NCI-H2029 (cell line): ENCODE measurements around the gene DPY19L1.
"Not testable (repeated sequence)": the region's sequence is repeated elsewhere in the genome, so short reads cannot be mapped to it uniquely, and the experiment has no call there.

ENCODE experiments used
- DNase-seq: peaks from one replicate; lab custom pipeline; 2025; lab: John Stamatoyannopoulos, UW

Gene DPY19L1

DNA sequence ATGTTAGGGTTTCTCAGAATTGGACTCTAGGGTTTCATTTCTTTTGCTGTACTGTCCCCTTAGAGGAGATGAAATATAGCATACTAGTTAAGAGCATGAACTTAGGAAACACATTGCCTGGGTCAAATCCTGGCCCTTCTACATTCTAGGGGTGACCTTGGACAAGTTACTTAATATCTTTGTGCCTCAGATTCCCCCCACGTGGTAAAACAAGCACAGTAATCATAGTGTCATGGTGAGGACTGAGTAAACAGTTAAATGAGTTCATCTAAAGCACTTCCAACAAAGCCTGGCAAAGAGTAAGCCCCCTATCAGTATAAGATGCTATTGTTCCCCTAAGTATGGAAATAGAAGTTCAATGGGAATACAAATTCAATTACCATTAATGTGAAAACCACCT is 5.1 kb downstream of the DPY19L1 start:
- DNase-seq, result no peak

DNA sequence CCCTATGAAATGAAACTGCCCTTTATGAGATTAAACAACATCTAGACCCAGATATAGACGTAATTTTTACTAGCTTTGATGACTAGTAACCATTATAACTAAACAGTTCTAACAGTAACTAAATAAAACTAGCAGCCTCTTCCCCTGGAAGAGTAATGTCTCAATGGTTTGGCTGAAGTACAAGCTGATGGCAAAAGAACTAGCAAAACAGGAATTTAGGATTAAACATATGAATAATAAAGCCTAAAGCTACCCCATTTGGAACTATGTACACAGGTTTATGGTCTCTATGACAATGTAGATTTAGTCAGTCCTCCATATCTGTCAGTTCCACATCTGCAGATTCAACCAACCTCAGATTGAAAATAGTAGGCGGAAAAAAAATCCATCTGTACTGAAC is 6.4 kb downstream of the DPY19L1 start:
- DNase-seq, result no peak

DNA sequence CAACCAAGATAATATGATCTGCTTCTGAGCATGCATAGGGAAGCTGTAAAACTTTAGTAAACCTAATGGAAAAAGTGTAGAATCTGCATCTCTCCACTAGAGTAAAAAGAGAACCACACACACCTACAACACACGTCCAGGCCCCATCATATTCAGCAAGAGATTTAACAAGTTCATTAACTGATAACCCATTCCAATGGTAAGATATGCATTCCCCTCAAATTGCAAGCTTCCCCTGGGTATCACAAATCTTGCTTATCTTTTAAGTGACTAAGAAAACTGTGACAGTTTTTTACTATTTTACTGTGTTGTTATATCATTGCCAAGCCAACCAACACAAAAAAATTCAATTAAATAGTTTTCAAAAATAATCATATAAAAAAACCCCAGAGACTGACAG is 8.0 kb downstream of the DPY19L1 start:
- no peak for DNase-seq

DNA sequence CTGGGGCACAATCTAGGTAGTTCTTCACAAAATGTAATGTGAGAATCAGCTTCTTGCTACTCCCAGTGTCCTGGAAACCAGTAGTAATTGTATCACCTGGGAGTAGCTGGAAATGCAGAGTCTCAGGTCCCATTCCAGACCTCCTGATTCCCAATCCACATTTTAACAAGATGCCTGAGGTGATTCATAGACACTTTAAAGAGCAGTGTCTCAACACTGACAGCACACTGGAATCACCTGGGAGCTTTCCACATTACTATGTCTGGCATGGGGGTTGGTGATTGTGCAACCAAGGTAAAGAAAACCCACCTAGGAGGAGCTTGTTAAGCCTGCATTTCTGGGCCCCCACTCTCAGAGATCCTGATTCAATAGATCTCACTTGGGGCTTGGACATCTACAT is 11.1 kb downstream of the DPY19L1 start:
- no peak for DNase-seq

DNA sequence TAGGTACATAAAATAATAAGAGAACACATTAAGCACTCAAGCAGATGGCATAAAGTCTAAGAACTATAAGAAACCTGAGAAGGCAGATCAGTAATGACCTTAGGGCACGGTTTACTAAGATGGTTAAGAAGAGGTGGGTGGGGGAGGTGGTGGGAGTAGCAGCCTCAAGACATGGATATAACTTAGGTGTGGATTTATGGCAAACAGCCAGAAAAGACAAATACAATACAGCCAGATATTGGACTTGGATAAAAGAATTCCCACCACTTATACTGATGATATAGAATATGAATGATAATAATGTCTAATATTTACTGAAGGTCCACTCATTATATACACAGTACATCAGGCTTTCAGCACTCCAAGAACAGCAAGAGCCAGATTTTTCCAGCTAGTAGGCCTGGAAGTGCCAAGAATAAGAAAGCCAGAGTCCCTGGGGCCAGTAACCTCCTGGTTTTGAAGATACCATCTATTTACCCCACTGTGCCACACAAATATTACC is 11.9 kb downstream of the DPY19L1 start:
- DNase-seq, result no peak

DNA sequence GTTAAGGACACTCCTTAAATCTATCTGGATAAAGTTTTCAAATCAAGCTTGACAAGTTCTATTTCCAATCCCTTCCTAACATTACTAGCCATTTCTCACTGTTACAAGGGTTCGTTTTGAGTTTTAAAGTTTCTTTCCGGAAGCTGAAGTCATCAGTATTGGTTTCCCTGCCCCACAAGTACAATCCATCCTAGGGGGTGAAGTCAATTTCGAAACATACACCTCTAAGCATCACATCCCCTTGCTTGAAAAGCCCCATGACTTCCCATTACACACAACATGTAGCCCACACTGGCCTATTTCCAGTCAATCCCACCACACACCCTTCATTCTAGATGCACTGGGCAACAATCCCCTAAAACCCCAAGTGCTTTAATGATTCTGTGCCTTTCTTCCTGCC is 13.0 kb downstream of the DPY19L1 start:
- no peak for DNase-seq

DNA sequence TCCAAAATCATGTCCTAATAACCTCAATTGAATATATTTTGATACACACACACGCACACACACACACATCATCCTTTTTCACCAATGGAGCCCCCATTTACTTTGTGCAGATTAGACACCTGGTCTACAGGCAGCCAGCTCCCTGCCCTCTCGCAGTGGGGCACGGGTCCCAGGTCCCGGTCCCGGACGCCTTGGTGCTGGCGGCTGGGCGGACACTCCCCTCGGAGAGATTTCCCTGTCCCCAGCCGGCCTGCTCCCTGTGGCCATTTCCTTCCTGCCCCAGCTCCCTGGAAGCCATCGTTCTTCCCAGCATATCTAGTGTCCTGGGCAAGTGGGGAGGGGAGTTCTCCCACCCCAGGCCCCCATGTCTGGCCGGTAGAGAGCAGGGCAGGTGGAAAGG is 14.6 kb downstream of the DPY19L1 start:
- DNase-seq, result no peak

DNA sequence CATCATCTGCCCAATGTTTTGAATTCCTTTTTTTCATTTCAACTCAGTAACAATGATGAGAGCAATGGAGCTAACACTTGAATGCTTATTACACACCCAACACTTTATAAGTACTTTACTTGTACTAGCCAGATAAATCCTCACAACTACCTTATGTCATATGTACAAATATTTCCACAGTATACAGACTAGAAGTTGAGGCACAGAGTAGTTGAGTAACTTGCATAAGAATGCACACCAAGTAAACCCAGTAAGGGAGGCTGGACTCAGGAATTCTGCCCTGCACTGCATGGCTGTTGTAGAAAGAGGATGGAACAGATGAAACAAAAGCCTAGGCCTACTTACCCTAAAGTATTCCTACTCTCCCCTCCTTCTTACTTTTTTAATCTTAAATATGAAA is 15.8 kb downstream of the DPY19L1 start:
- no peak for DNase-seq

DNA sequence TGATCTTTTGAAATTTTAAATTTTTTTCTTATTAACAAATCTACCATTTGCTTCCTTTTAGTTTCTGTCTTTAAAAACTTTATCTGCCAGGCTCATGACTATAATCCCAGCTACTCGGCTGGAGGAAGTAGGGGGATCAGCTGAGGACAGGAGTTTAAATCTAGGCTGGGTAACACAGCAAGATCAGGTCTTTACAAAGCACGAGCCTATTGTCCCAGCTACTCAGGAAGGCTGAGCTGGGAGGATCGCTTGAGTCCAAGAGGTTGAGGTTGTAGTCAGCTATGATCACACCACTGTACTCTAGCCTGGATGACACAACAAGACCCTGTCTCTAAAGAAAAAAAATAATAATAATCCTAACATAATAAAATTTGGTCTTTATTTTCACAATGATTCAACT is 17.5 kb downstream of the DPY19L1 start:
- no peak for DNase-seq

DNA sequence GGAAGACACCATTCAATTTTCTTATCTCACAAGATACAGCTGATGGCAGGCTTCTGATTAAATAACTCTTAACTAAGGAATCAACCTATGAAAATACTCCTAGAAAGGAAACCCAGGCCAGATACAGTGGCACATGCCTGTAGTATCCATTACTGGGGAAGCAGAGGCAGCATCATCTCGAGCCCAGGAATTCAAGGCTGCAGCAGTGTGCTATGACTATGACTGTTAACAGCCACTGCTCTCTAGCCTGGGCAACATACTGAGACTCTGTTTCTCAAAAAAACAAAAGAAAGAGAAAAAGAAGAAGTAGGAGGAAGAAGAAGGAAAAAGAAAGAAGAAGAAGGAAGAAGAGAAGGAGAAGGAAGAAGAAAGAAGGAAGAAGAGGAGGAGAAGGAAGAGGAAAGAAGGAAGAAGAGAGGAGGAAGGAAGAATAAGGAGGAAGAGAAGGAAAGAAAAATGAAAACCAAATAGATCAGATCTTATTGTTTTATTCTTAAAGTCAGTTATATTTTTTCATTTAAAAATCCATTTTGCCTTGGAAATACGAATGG is 18.0 kb downstream of the DPY19L1 start:
- no peak for DNase-seq

DNA sequence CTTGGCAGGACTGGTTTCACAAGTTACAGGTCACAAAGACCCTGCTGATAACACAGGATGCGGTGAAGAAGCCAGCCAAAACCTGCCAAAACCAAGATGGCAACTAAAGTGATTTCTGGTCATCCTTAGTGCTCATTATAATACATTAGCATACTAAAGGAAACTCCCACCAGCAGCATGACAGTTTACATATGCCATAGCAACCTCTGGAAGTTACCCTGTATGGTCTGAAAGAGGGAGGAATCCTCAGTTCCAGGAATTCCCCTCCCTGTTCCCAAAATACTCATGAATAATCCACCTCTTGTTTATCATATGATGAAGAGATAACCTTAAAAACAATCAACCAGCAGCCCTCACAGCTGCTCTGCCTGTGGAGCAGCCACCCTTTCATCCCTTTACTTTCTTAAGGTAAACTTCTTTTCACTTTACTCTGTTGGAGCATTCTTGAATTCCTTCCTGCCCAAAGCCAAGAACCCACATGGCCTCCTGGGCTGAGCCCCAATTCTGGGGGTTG is 21.9 kb downstream of the DPY19L1 start:
- no peak for DNase-seq

DNA sequence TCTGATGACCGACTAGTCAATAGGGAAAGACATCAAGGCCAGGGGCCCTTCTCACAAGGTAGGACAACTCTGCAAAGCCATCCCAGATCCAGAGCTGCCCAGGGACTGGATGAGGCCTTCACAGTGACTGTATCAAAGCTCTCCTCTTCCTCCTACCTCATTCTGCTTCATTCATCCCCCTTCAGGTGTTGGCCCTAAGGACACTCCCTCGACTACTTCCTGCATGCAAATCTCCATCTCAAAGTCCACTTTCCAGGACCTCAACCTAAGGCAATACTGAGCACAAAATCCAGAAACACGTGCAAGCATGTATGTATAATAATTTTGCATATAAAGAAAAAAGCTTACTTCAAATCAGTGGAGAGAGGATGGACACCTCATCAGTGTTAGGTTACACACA is 25.1 kb downstream of the DPY19L1 start:
- no peak for DNase-seq

DNA sequence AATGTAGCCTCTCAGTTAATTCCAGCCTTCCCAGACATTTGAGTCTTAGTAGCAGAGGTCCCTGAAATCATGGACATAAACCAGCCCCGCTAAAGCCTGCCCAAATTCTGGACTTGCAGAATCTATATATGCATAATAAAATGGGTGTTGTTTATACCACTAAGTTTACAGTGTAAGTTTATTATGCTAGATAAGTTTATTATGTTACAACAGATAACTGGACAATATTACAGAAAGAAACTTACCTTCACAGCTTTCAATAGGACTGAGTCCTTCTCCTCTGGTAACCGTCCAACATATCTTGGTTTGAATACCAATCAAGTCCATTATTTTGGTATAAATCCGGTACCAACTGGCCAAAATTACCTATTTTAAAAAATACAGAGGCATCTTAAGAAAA is 26.2 kb downstream of the DPY19L1 start:
- no peak for DNase-seq

DNA sequence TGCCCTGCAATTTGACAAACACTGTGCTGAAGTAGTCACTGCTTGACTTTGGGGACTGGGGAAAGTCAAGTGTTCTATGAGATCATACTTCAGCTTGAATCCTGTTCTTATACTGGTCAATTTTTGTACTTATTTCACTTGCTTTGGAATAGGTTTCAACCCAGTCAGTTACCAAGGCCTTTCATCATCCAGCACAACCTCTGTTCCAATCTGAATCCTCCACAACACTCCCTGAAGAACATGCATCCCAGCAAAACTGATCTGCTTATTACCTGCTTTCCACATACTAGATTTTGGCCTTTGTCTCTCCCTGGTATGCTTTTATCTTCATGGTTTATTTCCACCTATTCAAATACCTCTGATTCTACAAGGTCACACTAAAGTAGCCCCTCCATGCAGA is 29.5 kb downstream of the DPY19L1 start:
- no peak for DNase-seq

DNA sequence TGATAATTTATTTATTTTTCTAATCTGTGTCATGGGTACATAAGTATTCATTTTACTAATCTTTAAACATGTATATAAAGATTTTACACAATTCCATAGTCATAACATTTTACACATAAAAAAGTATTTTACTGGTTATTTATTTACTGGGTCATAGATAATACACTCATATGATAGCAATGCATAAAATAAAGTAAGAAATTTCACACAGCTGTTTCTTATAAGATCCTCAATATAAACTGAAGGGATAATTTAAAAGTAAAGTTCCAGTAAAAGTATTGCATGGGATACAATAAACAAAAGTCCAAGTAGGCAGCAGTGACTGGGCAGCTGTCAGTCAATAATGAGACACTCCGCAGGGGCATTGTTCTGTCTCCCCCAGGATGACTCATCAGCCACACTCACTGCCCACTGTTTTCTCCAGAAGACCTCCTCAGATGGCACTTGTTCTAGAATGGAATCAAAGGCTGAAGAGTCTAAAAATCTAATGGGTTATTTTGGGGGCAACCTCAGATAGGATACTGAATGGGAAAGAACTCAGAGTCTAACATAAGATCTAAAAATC is 32.7 kb downstream of the DPY19L1 start:
- DNase-seq, result peak; percentile 3

DNA sequence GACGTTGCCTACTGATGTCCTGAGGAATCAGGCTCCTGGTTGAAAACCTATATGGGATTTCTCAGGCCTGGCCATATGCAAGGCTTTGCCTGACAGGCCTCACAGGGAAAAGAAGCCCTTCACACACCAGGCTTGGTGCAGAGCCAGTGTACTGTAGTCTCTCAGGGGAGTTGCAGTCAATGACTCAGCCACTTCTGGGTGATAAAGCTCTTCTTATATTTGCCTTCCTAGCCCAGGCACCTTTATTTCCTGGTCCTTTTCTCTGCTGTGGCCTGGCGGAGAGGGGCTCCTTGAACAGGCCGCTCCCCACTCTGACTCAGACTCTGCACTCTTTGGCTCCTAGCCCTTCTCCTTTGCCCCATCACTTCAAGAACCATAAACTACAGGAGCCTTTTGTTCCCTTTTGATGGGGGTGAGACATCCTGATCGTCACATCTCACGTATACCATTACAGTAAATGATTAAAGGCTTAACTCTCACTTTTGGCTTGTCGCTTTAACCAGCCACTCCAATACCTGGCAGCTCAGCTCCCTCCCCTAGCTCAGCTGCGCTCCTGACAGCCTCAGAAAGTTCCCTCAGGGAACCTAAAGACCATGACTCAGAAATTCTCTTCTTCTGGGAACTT is 33.5 kb downstream of the DPY19L1 start:
- peak; percentile 96 for DNase-seq

DNA sequence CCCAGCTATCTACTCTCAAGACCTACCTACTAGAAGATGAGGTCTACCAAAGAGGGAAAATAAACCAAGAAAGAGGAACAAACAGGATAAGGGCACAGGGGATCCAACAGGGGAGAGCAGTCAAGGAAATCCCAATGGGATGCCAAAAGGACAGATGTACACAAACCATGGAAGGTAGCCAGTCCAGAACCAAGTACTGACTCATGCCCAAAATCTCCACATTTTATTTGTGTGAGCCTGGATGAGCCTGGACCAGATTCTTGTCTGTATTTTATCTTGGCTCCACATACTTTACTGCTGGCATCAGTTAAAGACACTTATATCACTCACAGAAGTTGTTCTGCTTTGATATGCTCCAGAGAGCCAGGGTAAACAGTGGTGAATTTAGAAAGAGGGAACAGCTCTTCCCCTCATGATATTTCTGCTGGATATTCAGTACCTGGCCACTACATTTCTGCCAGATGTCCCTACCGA is 34.1 kb downstream of the DPY19L1 start:
- not testable (repeated sequence) for DNase-seq

DNA sequence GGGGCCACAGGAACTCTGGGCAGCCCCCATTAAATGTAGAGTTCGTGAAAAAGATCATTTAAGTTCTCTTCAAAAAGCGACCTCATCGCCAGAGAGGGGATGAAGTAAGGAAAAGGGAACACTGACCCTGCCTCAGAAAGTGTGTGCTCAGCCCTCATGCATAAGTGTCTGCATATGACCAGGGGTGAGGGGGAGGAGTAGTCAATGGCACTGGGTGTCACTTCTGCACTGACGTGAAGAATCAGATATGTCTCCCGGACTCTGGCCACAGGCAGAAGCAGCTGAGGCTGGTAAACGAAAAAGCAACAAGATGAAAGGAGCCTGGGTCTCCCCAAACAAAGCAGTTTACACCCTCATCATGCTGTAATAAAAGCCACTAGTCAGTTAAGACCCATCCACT is 39.0 kb downstream of the DPY19L1 start:
- not testable (repeated sequence) for DNase-seq

DNA sequence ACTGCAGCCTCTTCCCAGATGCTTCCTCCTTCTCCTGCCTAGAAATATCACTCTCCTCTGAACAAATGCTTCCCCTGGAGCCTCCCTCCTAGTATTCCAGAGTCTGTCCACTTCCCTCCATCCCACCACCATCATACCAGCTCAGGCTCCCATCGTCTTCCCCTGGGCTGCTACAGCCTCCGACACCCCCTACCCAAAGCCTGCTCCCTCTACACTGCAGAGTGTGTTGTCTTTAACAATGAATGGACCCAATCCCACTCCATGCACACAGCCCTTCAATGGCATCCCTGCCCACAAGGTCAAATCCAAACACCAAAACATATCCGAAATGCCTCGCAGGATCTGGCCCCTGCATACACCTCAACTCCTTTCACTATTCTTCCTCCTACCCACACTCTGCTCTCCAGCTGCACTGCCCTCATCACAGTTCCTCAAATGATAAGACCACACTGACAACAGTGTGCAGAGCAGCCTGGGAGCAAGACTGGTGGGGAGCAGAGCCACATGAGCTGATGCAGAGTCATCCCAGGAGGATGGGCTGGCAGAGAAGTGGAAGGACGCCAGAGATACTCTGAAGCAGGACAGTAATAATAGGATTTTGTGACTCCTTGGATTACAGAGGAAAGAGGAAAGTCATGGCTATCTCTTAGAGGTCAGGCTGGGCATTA is 40.7 kb downstream of the DPY19L1 start:
- DNase-seq, result not testable (repeated sequence)

DNA sequence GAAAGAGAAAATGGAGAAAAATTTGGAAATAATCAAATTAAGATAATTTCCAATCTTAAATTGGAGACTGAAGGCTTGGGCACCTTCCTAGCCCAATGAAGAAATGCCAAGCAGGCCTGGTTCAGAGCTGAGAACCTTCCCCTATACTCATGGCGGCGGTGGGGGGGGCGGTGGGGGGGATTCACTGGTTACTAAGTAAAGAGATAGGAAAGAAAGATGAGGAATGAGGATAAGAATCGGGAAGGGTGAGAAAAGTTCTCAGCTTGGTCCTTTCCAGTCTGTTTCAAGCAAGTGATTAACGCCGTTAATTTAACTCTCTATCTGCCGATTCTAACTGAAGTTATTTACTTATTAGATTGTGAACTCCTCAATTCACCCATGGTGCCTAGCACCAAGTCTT is 41.5 kb downstream of the DPY19L1 start:
- DNase-seq, result no peak

DNA sequence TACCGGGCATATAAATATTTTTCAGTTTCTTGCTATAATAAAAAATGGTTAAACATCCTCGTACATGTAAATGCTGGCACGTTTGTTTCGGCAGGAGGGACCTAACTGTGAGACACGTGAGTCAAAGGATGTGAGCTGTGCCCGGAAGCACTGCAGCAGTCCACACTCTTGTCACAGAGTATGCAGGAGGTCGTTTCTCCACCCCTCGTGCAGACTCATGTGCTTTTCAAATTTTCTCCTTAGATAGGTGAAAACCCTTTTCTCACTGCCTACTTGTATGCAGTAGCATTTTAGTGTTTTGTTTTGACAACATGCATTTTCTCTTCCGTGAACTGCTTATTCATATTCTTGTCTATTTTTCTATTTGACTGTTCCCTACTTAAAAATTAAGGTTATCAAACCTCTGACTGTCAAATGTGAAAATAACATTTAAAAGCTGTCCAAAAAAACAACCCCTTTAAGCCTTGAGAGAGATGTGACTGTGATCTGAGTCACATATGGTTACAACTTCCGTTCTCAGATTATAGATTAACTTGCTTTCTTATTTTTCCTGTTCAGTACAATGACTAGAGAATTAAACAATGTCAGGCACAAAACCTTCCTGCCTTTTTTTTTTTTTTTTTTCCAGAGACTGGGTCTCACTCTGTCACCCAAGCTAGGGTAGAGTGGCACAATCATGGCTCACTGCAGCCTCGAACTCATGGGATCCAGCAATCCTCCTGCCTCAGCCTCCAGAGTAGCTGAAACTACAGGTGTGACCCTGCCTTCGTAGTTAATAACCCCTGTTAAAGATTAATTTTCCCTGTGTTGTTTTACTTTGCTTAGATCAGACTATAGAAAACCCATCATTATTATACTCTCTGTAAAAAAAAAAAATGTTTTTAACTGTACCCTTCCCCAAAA is 45.1 kb downstream of the DPY19L1 start:
- DNase-seq, result no peak
